Naive B cell (primary cell): ENCODE results near the gene HSPG2. TPM values are rescaled to one million over a fixed set of nuclear protein-coding genes. Genes with fewer than 3 reads are reported as not detected.

ENCODE experiments used
- ATAC-seq, 2 donors: fragments of 150-1000 bp; cut with Tn5 transposase; 2 replicates each; pipeline ENCODE4 v1.10.0; 2021; ENCODE audit warnings: low read depth in 2 of 2, mild to moderate bottlenecking in 2 of 2, moderate library complexity in 2 of 2
- DNase-seq: peaks from one replicate; pipeline ENCODE4 v3.0.0; 2022
- H3K27ac Mint-ChIP-seq, 6 donors: one replicate each; pipeline ENCODE4 v1.8.0; 2020 to 2022; ENCODE audit warnings: mild to moderate bottlenecking in 6 of 6, mixed read lengths in 6 of 6, moderate library complexity in 5 of 6, inconsistent platforms in 2 of 6
- H3K27me3 Mint-ChIP-seq, 3 donors: one replicate each; pipeline ENCODE4 v1.8.0; 2021 to 2022; ENCODE audit warnings: mixed read lengths in 3 of 3, mild to moderate bottlenecking in 1 of 3
- H3K36me3 Mint-ChIP-seq, 2 donors: one replicate each; pipeline ENCODE4 v1.8.0; 2020 to 2022; ENCODE audit warnings: mixed read lengths in 2 of 2, inconsistent platforms in 1 of 2, mild to moderate bottlenecking in 1 of 2
- H3K4me1 Mint-ChIP-seq, 3 donors: one replicate each; pipeline ENCODE4 v1.8.0; 2020 to 2022; ENCODE audit warnings: mixed read lengths in 3 of 3, inconsistent platforms in 1 of 3, mild to moderate bottlenecking in 1 of 3, moderate library complexity in 1 of 3
- H3K4me3 Mint-ChIP-seq, 8 donors: one replicate each; pipeline ENCODE4 v1.8.0; 2020 to 2022; ENCODE audit warnings: mild to moderate bottlenecking in 8 of 8, mixed read lengths in 8 of 8, moderate library complexity in 8 of 8, inconsistent platforms in 2 of 8
- H3K9me3 Mint-ChIP-seq, 7 donors: one replicate each; pipeline ENCODE4 v1.8.0; 2020 to 2022; ENCODE audit warnings: mixed read lengths in 7 of 7, mild to moderate bottlenecking in 5 of 7, inconsistent platforms in 2 of 7, moderate library complexity in 1 of 7
- polyA plus RNA-seq, 6 donors: library from polyadenylated mRNA; unstranded; fragments of 300-500 nt; fragmentation: Illumina TruSeq; gene quantifications; one replicate each; pipeline ENCODE4 v1.2.3, GENCODE V29; 2021; ENCODE audit warnings: low read depth in 6 of 6

HSPG2 gene
- polyA plus RNA-seq, 6 donors from 2014 or later: 0.07 TPM; not detected in 5

DNA sequence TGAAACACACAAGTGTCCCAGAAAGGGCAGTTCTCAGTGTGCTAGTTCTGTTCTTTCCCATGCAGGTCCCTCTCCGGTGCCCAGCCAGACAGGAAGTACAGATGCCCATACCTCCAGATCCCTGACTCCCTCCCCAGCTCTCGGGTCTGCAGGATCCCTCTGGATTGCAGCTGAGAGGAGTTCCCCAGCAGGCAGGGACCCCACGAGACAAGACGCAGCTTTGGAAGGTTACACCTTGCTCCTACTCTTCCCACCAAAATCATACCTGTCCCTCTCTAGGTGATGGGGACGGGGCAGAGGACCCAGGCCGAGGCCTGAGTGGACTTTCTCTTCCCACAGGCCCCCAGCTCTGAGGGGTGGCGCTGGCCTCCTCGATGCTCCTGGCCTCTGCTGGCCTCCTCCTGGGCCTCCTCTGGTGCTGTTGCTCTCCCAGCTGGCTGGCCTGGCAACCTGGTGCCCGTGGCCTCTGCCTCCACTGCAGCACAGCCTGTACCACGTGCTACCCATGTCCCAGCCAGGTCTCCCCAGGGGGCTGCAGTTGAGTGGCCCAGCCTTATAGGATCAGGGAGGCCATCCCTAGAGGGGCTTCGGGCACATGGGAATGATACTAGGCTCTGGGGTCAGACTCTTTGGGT, 115.6 kb downstream of the HSPG2 start:
- Mint-ChIP-seq H3K4me1 (peaks cover 0 to 5% (median 0%) of the 10 kb centered on the region in 3 donors), H3K9me3 (peaks cover 0 to 4% (median 0%) of the 10 kb centered on the region in 7 donors), H3K27me3 (peaks cover 0 to 12% (median 0%) of the 10 kb centered on the region in 3 donors), H3K27ac (no peak overlapping the region), H3K4me3 (no peak overlapping the region), H3K36me3 (no peaks in the 10 kb centered on the region)
- no peak for ATAC-seq
- no peak for DNase-seq

DNA sequence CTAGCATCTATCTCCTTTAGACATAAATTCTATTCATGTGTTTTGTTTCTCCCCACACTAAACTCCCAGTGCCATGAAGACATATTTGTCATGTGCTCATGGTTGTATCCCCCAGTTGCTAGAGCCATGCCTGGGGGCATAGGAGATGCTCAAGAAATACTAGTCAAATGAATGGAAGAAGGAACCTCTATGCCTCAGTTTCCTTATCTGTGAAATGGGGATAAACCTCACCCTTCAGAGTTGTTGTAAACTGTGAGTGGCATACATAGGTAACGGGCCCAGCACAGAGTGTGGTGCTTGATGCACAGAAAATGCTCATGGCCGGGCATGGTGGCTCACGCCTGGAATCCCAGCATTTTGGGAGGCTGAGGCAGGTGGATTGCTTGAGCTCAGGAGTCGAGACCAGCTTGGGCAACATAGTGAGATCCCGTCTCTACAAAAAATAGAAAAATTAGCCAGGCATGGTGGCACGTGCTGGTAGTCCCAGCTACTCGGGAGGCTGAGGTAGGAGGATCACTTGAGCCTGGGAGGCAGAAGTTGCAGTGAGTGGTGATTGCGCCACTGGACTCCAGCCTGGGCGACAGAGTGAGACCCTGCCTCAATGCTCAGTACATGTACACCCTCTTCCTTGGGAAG, 116.4 kb downstream of the HSPG2 start:
- ATAC-seq (no peak), DNase-seq (no peak)
- Mint-ChIP-seq H3K27ac (no peak overlapping the region), H3K27me3 (peaks cover 0 to 12% (median 0%) of the 10 kb centered on the region in 3 donors), H3K4me1 (peaks cover 3 to 10% (median 6%) of the 10 kb centered on the region in 3 donors), H3K36me3 (no peaks in the 10 kb centered on the region), H3K9me3 (peaks cover 0 to 4% (median 0%) of the 10 kb centered on the region in 7 donors), H3K4me3 (no peak overlapping the region)

DNA sequence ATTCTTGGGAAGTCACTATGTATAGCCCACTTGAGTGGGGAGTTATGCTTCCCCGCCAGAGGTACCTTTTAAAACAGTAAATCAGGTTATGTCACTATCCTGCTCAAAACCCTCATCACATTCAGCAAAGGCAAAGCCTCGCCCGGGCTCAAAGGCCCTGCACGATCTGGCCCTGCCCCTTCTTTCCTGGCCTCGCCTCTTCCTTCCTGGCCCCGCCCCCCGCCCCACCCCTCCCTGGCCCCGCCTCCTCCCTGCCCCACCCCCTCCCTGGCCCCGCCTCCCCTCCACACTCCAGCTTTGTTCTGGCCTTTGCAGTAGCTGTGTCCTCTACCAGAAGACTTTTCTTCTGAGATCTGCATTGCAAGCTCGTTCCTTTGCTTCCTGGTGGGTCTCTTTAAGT, 118.5 kb downstream of the HSPG2 start:
- DNase-seq: no peak
- no peak for ATAC-seq
- Mint-ChIP-seq H3K4me3 (peak overlapping the region in 1 of 8 donors; percentile 26), H3K27me3 (peaks cover 1 to 8% (median 4%) of the 10 kb centered on the region in 3 donors), H3K9me3 (peaks cover 0 to 4% (median 0%) of the 10 kb centered on the region in 7 donors), H3K36me3 (no peaks in the 10 kb centered on the region), H3K27ac (peak overlapping the region in 1 of 6 donors; percentile 84), H3K4me1 (peaks cover 10 to 24% (median 12%) of the 10 kb centered on the region in 3 donors)

DNA sequence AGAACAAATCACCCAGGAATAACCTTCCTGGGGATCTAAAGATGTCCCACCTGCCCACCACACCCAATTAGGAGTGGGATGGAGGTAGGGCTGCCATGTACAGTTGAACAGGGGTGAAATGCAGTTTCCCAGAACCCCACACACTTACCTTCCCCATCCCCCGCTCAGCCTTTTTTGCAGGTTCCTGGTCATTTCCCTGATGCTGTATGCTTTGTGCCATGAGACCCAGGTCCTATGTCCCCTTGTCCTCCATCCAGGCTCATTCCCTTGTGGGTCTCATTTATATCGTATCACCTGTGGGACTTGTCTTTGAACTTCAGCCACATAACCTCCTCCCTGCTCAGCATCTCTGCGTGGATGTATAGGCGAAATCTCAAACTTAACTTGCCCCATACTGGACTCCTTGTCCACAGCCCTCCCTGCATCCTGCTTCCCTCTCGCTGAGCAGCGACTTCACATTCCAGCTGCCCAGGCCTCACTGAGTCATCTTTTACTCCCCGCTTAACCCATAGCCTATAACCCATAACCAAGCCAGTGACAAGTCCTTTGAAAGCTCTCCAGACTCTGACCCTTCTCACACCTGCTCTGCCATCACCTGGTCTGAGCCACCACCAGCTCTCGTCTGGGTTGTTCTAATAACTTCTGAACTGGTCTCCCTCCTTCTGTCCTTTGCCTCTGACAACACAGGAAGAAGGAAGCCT, 120.4 kb downstream of the HSPG2 start:
- H3K27ac Mint-ChIP-seq: peak overlapping the region in 3 of 6 donors; percentile 26 to 83 (median 41)
- peaks cover 0 to 4% (median 0%) of the 10 kb centered on the region in 7 donors for H3K9me3 Mint-ChIP-seq
- H3K4me1 Mint-ChIP-seq: peaks cover 12 to 24% (median 14%) of the 10 kb centered on the region in 3 donors
- ATAC-seq (no peak), DNase-seq (no peak)
- H3K27me3 Mint-ChIP-seq: peaks cover 6 to 10% (median 8%) of the 10 kb centered on the region in 3 donors
- H3K36me3 Mint-ChIP-seq: no peaks in the 10 kb centered on the region
- peak overlapping the region in 3 of 8 donors; percentile 10 to 29 (median 18) for H3K4me3 Mint-ChIP-seq

DNA sequence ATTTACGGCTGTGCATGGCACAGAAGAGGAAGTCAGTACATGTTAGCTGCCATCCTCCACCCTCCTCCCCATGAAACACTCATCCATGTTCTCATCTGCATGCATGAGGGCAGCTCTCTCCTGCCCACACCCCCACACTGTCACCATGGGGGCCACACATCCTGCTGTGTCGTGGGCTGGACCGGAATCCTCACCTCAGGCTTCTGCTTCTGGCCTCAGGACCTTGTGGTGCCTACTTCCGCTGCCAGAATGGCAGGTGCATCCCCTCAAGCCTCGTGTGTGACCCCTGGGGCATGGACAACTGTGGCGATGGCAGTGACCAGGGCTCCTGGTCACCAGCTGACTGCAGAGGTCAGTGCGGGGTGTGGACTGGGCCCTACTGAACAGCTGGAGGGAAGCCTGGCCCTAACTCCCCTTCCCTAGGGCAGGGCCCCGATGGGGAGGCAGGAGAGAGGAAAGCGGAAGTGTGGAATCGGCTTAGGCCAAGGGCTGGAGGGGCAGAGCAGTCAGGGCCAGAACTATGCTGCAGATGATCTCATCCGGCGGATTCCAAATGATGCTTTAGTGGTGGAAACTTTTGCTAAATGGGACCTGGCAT, 121.3 kb downstream of the HSPG2 start:
- peak overlapping the region in 4 of 8 donors; percentile 22 to 75 (median 46) for H3K4me3 Mint-ChIP-seq
- peaks cover 5 to 16% (median 13%) of the 10 kb centered on the region in 3 donors for H3K27me3 Mint-ChIP-seq
- H3K4me1 Mint-ChIP-seq: peaks cover 12 to 24% (median 17%) of the 10 kb centered on the region in 3 donors
- H3K27ac Mint-ChIP-seq: peak overlapping the region in 5 of 6 donors; percentile 41 to 86 (median 81)
- ATAC-seq (peak; percentile 65 to 75), DNase-seq (peak; percentile 19)
- no peaks in the 10 kb centered on the region for H3K36me3 Mint-ChIP-seq
- H3K9me3 Mint-ChIP-seq: peaks cover 0 to 4% (median 0%) of the 10 kb centered on the region in 7 donors

DNA sequence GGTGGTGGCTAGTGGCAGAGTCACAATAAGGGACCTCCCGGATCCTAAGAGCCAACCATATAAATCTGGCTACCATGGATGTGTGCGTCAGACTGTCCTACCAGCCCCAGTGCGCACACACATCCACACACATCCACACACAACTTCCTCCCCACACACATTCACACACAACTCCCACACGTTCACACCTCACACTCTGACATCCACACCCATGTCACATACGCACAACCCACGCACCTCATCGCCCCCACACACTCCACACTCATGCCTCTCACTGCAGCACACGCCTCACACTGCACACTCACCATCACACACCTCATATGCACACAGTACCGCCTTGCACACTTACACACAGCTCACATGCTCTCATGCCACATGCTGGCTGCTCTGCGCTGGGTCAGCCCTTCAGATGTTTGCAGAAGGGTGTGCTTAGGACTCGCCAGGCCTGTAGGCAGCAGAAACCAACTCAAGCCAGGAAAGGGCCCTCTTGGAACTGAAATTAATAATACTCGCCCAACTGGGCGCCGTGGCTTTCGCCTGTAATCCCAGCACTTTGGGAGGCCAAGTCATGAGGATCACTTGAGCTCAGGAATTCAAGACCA, 122.0 kb downstream of the HSPG2 start:
- Mint-ChIP-seq H3K36me3 (no peaks in the 10 kb centered on the region), H3K9me3 (peaks cover 0 to 2% (median 0%) of the 10 kb centered on the region in 7 donors), H3K27me3 (peaks cover 5 to 16% (median 13%) of the 10 kb centered on the region in 3 donors), H3K4me3 (peak overlapping the region; percentile 9 to 78 (median 59)), H3K4me1 (peaks cover 12 to 24% (median 17%) of the 10 kb centered on the region in 3 donors), H3K27ac (peak overlapping the region in 3 of 6 donors; percentile 40 to 81 (median 80))
- DNase-seq: no peak
- no peak for ATAC-seq

DNA sequence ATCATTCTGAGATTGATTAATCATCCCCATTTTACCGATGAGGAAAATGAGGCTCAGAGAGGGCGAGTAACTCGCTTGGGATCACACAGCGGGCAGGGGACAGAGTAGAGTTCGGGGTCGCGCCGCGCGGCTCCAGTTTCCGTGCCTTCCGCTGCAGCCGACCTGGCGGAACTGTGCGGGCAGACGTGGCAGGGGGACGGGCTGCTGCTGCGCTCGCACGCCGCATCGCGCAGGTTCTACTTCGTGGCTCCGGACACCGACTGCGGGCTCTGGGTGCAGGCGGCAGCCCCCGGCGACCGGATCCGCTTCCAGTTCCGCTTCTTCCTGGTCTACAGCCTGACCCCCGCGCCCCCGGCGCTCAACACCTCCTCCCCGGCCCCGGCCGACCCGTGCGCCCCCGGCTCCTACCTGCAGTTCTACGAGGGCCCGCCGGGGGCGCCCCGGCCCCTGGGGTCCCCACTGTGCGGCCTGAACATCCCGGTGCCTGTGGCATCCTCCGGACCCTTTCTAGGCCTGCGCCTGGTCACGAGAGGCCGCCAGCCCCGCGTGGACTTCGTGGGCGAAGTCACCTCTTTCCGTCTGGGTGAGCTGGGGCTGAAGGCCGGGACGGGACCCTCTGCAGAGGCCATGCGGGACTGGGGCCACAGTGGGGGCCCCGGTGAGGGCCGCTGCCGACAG, 122.7 kb downstream of the HSPG2 start:
- Mint-ChIP-seq H3K27me3 (peaks cover 5 to 16% (median 13%) of the 10 kb centered on the region in 3 donors), H3K9me3 (peaks cover 0 to 2% (median 0%) of the 10 kb centered on the region in 7 donors), H3K4me1 (peaks cover 12 to 24% (median 17%) of the 10 kb centered on the region in 3 donors), H3K4me3 (peak overlapping the region; percentile 11 to 85 (median 59)), H3K36me3 (no peaks in the 10 kb centered on the region), H3K27ac (no peak overlapping the region)
- ATAC-seq (peak; percentile 61 to 67), DNase-seq (peak; percentile 20)

DNA sequence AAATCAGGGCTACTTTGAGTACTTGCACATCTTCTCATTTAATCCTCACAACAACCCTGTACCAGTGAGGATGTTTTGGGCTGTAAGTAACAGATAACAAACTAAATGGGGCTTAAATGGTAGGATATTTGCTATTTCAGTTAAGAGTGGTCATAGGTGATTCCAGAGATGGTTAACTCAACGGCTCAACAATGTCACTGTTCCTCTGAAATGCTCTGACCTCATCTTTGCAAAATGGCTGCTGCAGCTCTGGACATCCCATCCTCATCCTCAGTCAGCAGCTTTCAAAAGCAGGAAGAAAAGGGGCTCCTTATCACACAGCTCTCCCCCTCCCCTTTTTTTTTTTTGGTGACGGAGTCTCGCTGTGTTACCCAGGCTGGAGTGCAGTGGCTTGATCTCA, 123.6 kb downstream of the HSPG2 start:
- Mint-ChIP-seq H3K9me3 (peaks cover 0 to 2% (median 0%) of the 10 kb centered on the region in 7 donors), H3K36me3 (no peaks in the 10 kb centered on the region), H3K4me3 (peak overlapping the region in 1 of 8 donors; percentile 15), H3K4me1 (peaks cover 12 to 22% (median 17%) of the 10 kb centered on the region in 3 donors), H3K27me3 (peaks cover 5 to 16% (median 13%) of the 10 kb centered on the region in 3 donors), H3K27ac (peak overlapping the region in 1 of 6 donors; percentile 17)
- ATAC-seq (no peak), DNase-seq (no peak)

DNA sequence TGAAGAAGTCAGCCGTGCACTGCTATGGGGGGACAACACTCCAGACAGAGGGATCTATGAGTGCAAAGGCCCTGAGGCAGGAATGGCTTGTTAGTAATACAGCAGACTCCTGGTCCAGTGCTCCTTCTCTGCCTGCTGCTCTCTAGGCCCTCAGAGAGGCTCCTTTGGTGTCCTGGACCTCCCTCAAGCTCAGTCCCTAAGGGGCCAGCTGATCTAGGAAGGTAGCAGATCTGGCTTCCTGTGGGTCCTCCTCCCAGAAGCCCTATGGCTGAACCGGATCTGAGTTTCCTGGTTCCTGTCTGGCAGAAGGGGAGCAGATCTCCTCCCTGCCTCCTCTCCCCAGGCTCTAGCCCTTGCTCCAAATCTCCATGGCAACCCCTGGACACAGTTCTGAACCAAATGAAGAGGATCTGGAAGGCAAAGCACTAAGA, 125.2 kb downstream of the HSPG2 start, which contains the start of gene LDLRAD2:
Gene LDLRAD2, plus strand, starts transcription at position 391 of the 431 bp plus-strand sequence. CDS start 187 bp downstream, outside the sequence.
- Mint-ChIP-seq H3K9me3 (peaks cover 0 to 2% (median 0%) of the 10 kb centered on the region in 7 donors), H3K4me3 (peak within 1 kb of the TSS in 5 of 8 donors; percentile 20 to 77 (median 29)), H3K27me3 (peaks cover 5 to 16% (median 13%) of the 10 kb centered on the region in 3 donors), H3K4me1 (peaks cover 12 to 19% (median 17%) of the 10 kb centered on the region in 3 donors), H3K27ac (peak within 1 kb of the TSS in 2 of 6 donors; percentile 19 to 27), H3K36me3 (no peaks in the 10 kb centered on the region)
- ATAC-seq: no peak
- no peak for DNase-seq

DNA sequence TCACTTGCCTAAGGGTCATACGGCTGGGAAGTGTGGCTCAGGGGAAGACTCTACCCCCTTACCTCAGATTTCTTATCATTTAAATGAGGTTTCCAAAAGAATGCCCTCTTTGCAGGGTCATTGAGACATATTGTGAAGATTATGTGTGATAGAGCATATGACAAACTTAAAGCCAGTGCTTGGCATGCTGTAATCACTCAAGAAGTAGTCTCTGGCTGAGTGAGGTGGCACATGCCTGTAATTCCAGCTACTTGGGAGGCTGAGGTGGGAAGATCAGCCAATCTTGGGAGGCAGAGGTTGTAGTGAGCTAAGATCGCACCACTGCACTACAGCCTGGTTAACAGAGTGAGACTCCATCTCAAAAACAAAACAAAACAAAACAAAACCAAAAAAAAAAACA, 132.6 kb downstream of the HSPG2 start:
- peaks cover 0 to 10% (median 0%) of the 10 kb centered on the region in 3 donors for H3K27me3 Mint-ChIP-seq
- H3K36me3 Mint-ChIP-seq: no peaks in the 10 kb centered on the region

DNA sequence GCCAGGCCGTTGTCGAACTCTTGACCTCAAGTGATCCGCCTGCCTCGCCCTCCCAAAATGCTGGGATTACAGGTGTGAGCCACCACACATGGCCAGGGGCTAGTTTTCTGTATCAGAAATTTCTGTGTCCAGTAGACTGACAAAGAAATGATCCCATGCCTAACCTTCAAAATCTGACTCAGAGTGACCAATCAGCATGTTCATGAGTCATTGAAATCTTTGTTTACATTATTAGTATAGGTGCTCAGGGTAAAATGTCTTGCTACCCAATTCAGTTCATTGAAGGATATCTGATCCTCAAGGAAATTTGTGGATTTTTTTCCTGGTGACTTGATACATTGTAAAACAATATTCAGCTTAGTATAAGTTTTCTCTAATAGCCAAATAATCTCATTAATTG, 136.0 kb downstream of the HSPG2 start:
- ATAC-seq (no peak), DNase-seq (no peak)
- peaks cover 0 to 4% (median 0%) of the 10 kb centered on the region in 7 donors for H3K9me3 Mint-ChIP-seq
- peaks cover 0 to 10% (median 0%) of the 10 kb centered on the region in 3 donors for H3K27me3 Mint-ChIP-seq
- H3K27ac Mint-ChIP-seq: no peak overlapping the region
- peak overlapping the region in 1 of 8 donors; percentile 16 for H3K4me3 Mint-ChIP-seq
- H3K4me1 Mint-ChIP-seq: peaks cover 0 to 12% (median 3%) of the 10 kb centered on the region in 3 donors
- no peaks in the 10 kb centered on the region for H3K36me3 Mint-ChIP-seq

More for the DNA sequence above, 132.6 kb downstream of the HSPG2 start:
- Mint-ChIP-seq H3K9me3 (peaks cover 0 to 4% (median 0%) of the 10 kb centered on the region in 7 donors), H3K27ac (no peak overlapping the region), H3K4me3 (no peak overlapping the region), H3K4me1 (no peaks in the 10 kb centered on the region)
- DNase-seq: no peak
- no peak for ATAC-seq

DNA sequence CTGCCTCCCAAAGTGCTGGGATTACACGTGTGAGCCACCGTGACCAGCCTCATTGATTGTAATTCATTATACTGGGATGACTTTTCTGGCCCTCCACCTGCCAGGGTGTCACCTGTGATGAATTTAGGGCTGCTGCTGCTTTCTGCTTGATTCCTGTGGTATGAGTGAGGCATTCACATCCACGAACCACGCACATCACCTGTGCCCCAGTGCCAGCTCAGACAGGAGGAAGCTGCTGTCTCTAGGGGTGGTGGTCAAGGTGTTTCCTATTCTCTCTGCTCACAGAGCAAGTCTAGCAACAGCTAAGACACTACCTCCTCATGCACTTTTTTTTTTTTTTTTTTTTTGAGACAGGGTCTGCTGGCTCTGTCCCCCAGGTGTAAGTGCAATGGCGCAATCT, 137.4 kb downstream of the HSPG2 start:
- Mint-ChIP-seq H3K4me1 (peaks cover 0 to 12% (median 3%) of the 10 kb centered on the region in 3 donors), H3K4me3 (no peak overlapping the region), H3K27ac (no peak overlapping the region), H3K36me3 (peaks cover 0 to 6% of the 10 kb centered on the region in 2 donors), H3K9me3 (peaks cover 5 to 10% (median 6%) of the 10 kb centered on the region in 7 donors), H3K27me3 (peaks cover 0 to 9% (median 0%) of the 10 kb centered on the region in 3 donors)
- peak in 1 of 2 donors; percentile 34 for ATAC-seq
- DNase-seq: no peak
